GM23248 (cell line): ENCODE measurements around the gene IP6K1. TPM values are rescaled to one million over a fixed set of nuclear protein-coding genes. Genes with fewer than 3 reads are reported as not detected.

Source experiments
- DNase-seq: peaks from one replicate; pipeline ENCODE4 v3.0.0-alpha.2; 2015
- H2AFZ ChIP-seq: fragments of 200-600 bp; sonication (generic); 2 replicates; pipeline ENCODE4 v1.6.1; 2016; ENCODE audit warnings: antibody characterized with exemption
- H3F3A ChIP-seq: fragments of 200-600 bp; sonication (generic); 2 replicates; pipeline ENCODE4 v1.6.1; 2016; ENCODE audit warnings: mild to moderate bottlenecking, antibody characterized with exemption, mixed run types; ENCODE audit not compliant: insufficient read depth
- H3K27ac ChIP-seq: fragments of 200-600 bp; sonication (generic); 2 replicates; pipeline ENCODE4 v1.5.1; 2016; ENCODE audit warnings: mild to moderate bottlenecking
- H3K27me3 ChIP-seq: fragments of 200-600 bp; sonication (generic); replicated peaks from 2 replicates; pipeline ENCODE4 v1.6.1; 2016; ENCODE audit warnings: mild to moderate bottlenecking; ENCODE audit not compliant: insufficient read depth
- H3K36me3 ChIP-seq: fragments of 200-600 bp; sonication (generic); 2 replicates; pipeline ENCODE4 v1.6.1; 2016; ENCODE audit warnings: low read depth, mild to moderate bottlenecking
- H3K4me1 ChIP-seq: fragments of 200-600 bp; sonication (generic); 2 replicates; pipeline ENCODE4 v1.6.1; 2016; ENCODE audit warnings: mild to moderate bottlenecking; ENCODE audit not compliant: insufficient read depth
- H3K4me2 ChIP-seq: fragments of 200-600 bp; sonication (generic); one replicate; pipeline ENCODE4 v1.6.1; 2016; ENCODE audit warnings: mild to moderate bottlenecking; ENCODE audit not compliant: unreplicated experiment
- H3K4me3 ChIP-seq: fragments of 200-600 bp; sonication (generic); 2 replicates; pipeline ENCODE4 v1.5.1; 2016; ENCODE audit warnings: mild to moderate bottlenecking
- H3K79me2 ChIP-seq: fragments of 200-600 bp; sonication (generic); 2 replicates; pipeline ENCODE4 v1.6.1; 2016; ENCODE audit warnings: mild to moderate bottlenecking; ENCODE audit not compliant: insufficient read depth
- H3K9ac ChIP-seq: fragments of 200-600 bp; sonication (generic); 2 replicates; pipeline ENCODE4 v1.6.1; 2016; ENCODE audit warnings: mild to moderate bottlenecking
- H3K9me2 ChIP-seq: fragments of 200-600 bp; sonication (generic); 2 replicates; pipeline ENCODE4 v1.6.1; 2016; ENCODE audit warnings: mixed run types, mild to moderate bottlenecking, moderate library complexity; ENCODE audit not compliant: insufficient read depth
- H3K9me3 ChIP-seq: fragments of 200-600 bp; sonication (generic); one replicate; pipeline ENCODE4 v1.6.1; 2017; ENCODE audit warnings: low read depth
- H4K20me1 ChIP-seq: fragments of 200-600 bp; sonication (generic); 2 replicates; pipeline ENCODE4 v1.6.0; 2016; ENCODE audit not compliant: insufficient read depth
- EZH2 ChIP-seq: fragments of 200-600 bp; sonication (generic); IDR thresholded peaks from 2 replicates; pipeline ENCODE4 v1.6.1; 2018; ENCODE audit warnings: antibody characterized with exemption, mild to moderate bottlenecking; ENCODE audit not compliant: insufficient read depth, poor library complexity, severe bottlenecking
- EZH2phosphoT487 ChIP-seq: fragments of 200-600 bp; sonication (generic); IDR thresholded peaks from 2 replicates; pipeline ENCODE4 v1.6.1; 2018; ENCODE audit warnings: antibody characterized with exemption, moderate library complexity, mild to moderate bottlenecking, low read depth; ENCODE audit not compliant: insufficient read depth
- WGBS, 2 experiments: methylation state at CpG; one replicate each; pipeline ENCODE4 v1.1.6; 2015 to 2017; ENCODE audit warnings: low lambda C conversion rate in 2 of 2, low coverage in 1 of 2; ENCODE audit errors: missing lambda C conversion rate in 2 of 2; 5-methylcytosine and 5-hydroxymethylcytosine counted together
- in situ Hi-C: fragments of 300-500 bp; cut with MboI; formaldehyde crosslinking; loops from 2 replicates; pipeline ENCODE4 v1.15.0; 2020
- polyA plus RNA-seq: library from polyadenylated mRNA; unstranded; fragments of >200 nt; fragmentation: Nextera tagmentation; extraction: Ambion mirVana; gene quantifications from 2 replicates; pipeline ENCODE4 v1.2.1, GENCODE V29; 2016
- total RNA-seq: library from RNA; depleted of rRNA; stranded (reverse); fragments of >200 nt; shearing (Covaris generic); gene quantifications from 2 replicates; pipeline ENCODE4 v1.2.3, GENCODE V29; 2014

Gene IP6K1
- total and polyA plus RNA-seq, 2 experiments from 2014 or later: 18.7 to 27.2 TPM

DNA sequence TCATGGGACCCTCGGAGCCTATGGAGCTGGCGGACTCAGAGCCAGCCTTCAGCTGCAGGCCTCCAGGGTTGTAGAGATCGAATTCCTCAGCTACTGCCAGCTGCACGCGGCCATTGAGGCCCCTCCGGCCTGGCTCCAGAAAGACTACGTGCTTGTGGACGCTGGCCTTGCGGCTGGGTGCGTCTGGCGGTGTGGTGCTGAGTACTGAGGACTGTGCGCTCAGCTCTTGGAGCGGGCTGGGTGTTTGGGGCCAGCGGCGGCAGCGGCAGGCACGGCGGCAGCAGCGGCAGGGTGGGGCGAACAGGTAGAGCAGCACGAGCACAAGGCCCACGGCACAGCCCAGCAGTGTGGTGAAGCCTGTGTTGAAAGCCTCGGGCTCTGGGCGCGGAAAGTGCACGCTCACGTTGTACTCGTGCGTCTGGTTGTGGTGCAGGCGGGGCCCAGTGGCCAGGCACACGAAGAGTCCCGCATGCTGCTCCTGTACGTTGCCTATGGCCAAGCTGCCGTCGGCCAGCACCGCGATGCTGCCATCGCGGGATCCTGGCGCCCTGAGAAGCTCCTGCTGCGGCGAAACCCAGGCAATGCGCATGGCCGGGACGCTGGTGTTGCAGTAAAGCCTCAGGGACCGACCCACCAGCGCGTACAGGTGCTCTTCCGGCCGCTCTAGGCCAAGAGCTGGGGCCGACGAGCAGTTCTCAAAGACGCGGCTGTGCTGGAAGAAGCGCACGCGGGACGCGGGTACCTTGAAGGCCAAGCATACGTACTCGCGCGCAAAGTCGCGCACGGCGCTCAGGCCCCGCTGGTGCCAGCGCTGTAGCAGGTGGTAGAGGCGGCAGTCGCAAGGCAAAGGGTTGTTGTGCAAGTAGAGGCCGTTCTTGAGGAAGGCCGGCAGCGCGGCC, 68.1 kb downstream of the IP6K1 start:
- peaks cover 7% of the 10 kb centered on the region; the same call in 1 of the 2 replicates for H3K4me1 ChIP-seq
- in situ Hi-C loops: no loop called here
- no peaks in the 10 kb centered on the region for H3K27me3 ChIP-seq
- TF ChIP-seq EZH2: no peak
- no peak for TF ChIP-seq EZH2phosphoT487
- H4K20me1 ChIP-seq: no peaks in the 10 kb centered on the region
- no peak overlapping the region for H3K9ac ChIP-seq
- H3K9me2 ChIP-seq: no peaks in the 10 kb centered on the region
- H3K4me3 ChIP-seq: 0 out of 2 replicates have a peak overlapping the region, but pooled peaks have one; percentile 64
- H3K79me2 ChIP-seq: peaks cover 14% of the 10 kb centered on the region
- no peaks in the 10 kb centered on the region for H3K36me3 ChIP-seq
- no peak overlapping the region for H3K4me2 ChIP-seq
- H3F3A ChIP-seq: 0 out of 2 replicates have a peak, but pooled peaks cover 10% of the 10 kb centered on the region
- H3K9me3 ChIP-seq: no peaks in the 10 kb centered on the region
- WGBS, 2 experiments: 80 to 81% methylated on average over 72 to 75 of the region's 75 CpGs
- DNase-seq: no peak
- no peak overlapping the region for H2AFZ ChIP-seq
- H3K27ac ChIP-seq: no peak overlapping the region

DNA sequence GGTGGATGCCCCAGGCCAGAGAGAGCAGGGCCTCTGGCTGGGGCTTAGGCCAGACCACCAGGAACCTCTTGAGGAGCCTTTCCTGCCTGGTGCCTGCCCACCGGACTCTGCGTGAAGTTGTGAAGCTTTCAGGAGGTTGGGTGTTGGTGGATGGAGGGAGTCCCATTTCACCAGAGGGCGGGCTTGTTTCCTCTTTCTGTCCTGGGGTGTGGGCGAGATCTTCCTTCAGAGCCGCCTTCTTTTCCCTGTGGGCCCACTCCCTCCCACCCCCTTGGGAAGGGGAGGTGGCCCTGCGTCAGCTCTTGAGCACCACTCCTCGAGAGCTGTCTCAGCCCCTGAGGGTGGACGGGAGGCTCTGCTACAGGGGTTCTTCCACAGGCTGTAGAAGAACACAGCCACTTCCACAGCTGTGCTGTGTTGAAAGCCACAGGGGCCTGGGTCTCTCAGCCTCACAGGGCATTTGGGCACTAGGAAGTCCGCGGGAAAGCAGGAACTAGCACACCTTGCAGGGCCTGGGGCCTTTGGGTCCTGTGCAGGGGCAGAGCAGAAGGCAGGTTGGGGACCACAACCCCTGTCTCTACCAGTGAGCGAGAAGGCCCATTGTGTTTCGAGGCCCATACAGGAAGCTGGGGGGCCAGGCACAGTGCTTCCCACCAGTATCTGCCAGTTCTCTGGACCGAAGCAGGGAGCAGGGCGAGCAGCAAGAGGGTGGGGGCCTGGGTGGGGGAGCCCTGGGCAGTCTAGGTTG, 69.0 kb downstream of the IP6K1 start:
- H3K36me3 ChIP-seq: no peaks in the 10 kb centered on the region
- no peaks in the 10 kb centered on the region for H4K20me1 ChIP-seq
- 0 out of 2 replicates have a peak, but pooled peaks cover 10% of the 10 kb centered on the region for H3F3A ChIP-seq
- no peak overlapping the region for H3K9ac ChIP-seq
- no peak overlapping the region for H3K4me3 ChIP-seq
- no peak overlapping the region for H3K27ac ChIP-seq
- peaks cover 5% of the 10 kb centered on the region for H3K79me2 ChIP-seq
- peaks cover 2% of the 10 kb centered on the region; the same call in 1 of the 2 replicates for H3K4me1 ChIP-seq
- 86 to 90% methylated on average over 12 to 14 of the region's 14 CpGs for WGBS, 2 experiments
- no peaks in the 10 kb centered on the region for H3K9me3 ChIP-seq
- H3K4me2 ChIP-seq: no peak overlapping the region
- no peak overlapping the region for H2AFZ ChIP-seq
- no peak for DNase-seq
- in situ Hi-C loops: no loop called here
- no peaks in the 10 kb centered on the region for H3K9me2 ChIP-seq
- TF ChIP-seq EZH2phosphoT487 (no peak), EZH2 (no peak)
- no peaks in the 10 kb centered on the region for H3K27me3 ChIP-seq

GRCh38 chr3:49716691-49717210, 69.6 kb downstream of the IP6K1 start:
- Histone ChIP-seq H3K9ac (no peak overlapping the region), H3K9me3 (no peaks in the 10 kb centered on the region), H3K27ac (no peak overlapping the region), H4K20me1 (no peaks in the 10 kb centered on the region), H3K4me3 (no peak overlapping the region), H3K79me2 (no peaks in the 10 kb centered on the region), H2AFZ (no peak overlapping the region), H3K36me3 (no peaks in the 10 kb centered on the region), H3F3A (0 out of 2 replicates have a peak, but pooled peaks cover 10% of the 10 kb centered on the region), H3K4me1 (no peaks in the 10 kb centered on the region), H3K9me2 (no peaks in the 10 kb centered on the region), H3K27me3 (no peaks in the 10 kb centered on the region), H3K4me2 (no peak overlapping the region)
- WGBS, 2 experiments: 83 to 89% methylated on average over 16 of the region's 16 CpGs
- no peak for DNase-seq
- in situ Hi-C loops: no loop called here
- TF ChIP-seq EZH2phosphoT487 (no peak), EZH2 (no peak)

- Histone ChIP-seq H3K9me3 (no peaks in the 10 kb centered on the region), H2AFZ (no peak overlapping the region), H3K4me1 (no peaks in the 10 kb centered on the region), H3K9me2 (no peaks in the 10 kb centered on the region), H3F3A (0 out of 2 replicates have a peak, but pooled peaks cover 10% of the 10 kb centered on the region), H3K36me3 (no peaks in the 10 kb centered on the region), H3K79me2 (no peaks in the 10 kb centered on the region), H3K9ac (no peak overlapping the region), H3K4me3 (no peak overlapping the region), H3K27me3 (no peaks in the 10 kb centered on the region), H3K27ac (no peak overlapping the region), H3K4me2 (no peak overlapping the region), H4K20me1 (no peaks in the 10 kb centered on the region)
- 94 to 96% methylated on average over 7 of the region's 7 CpGs for WGBS, 2 experiments
- in situ Hi-C loops: no loop called here
- DNase-seq: no peak
- TF ChIP-seq EZH2phosphoT487: no peak
- TF ChIP-seq EZH2: no peak
These were observed 70.2 kb downstream of the IP6K1 start for GRCh38 chr3:49716169-49716568.
